Fibroblast of upper back skin (primary cell): ENCODE measurements around the gene KCNF1.

Experiments
- DNase-seq: peaks from one replicate; pipeline ENCODE4 v3.0.0-alpha.2; 2013

KCNF1 gene

GRCh38 chr2:10905006-10905861 is 6.5 kb upstream of the KCNF1 start:
- no peak for DNase-seq

GRCh38 chr2:10905862-10906143 is 5.9 kb upstream of the KCNF1 start:
- DNase-seq: no peak

- DNase-seq: no peak
These were observed 4.7 kb upstream of the KCNF1 start for GRCh38 chr2:10906926-10907625.

GRCh38 chr2:10908195-10908594 is 3.5 kb upstream of the KCNF1 start:
- no peak for DNase-seq

GRCh38 chr2:10909050-10909995 is 2.4 kb upstream of the KCNF1 start:
- DNase-seq: no peak

GRCh38 chr2:10909996-10910341 is 1.8 kb upstream of the KCNF1 start:
- DNase-seq: no peak

GRCh38 chr2:10910625-10911024 is 1.1 kb upstream of the KCNF1 start:
- DNase-seq: no peak

- DNase-seq: no peak
These were observed 470 bp downstream of the KCNF1 start for GRCh38 chr2:10912076-10912731.

- no peak for DNase-seq
These were observed 1.2 kb downstream of the KCNF1 start for GRCh38 chr2:10912796-10913455.

- no peak for DNase-seq
These were observed 2.0 kb downstream of the KCNF1 start for GRCh38 chr2:10913501-10914271.

GRCh38 chr2:10914272-10914693 is 2.5 kb downstream of the KCNF1 start:
- DNase-seq: peak; percentile 7

GRCh38 chr2:10915236-10915635 is 3.5 kb downstream of the KCNF1 start:
- no peak for DNase-seq

GRCh38 chr2:10915731-10916276 is 4.1 kb downstream of the KCNF1 start:
- no peak for DNase-seq

GRCh38 chr2:10916953-10917352 is 5.2 kb downstream of the KCNF1 start:
- no peak for DNase-seq

- no peak for DNase-seq
These were observed 6.2 kb downstream of the KCNF1 start for GRCh38 chr2:10917927-10918326.

GRCh38 chr2:10918661-10919409 is 7.1 kb downstream of the KCNF1 start:
- peak; percentile 3 for DNase-seq

- no peak for DNase-seq
These were observed 7.7 kb downstream of the KCNF1 start for GRCh38 chr2:10919410-10919770.

- DNase-seq: no peak
These were observed 8.3 kb downstream of the KCNF1 start for GRCh38 chr2:10919771-10920621.

GRCh38 chr2:10920764-10921388 is 9.1 kb downstream of the KCNF1 start:
- no peak for DNase-seq
